HepG2 (cell line): Measurements from ENCODE around the gene PSMG3.

ENCODE experiments used
- KLF16 ChIP-seq, 2 experiments: sonication (generic) in 1 of 2; formaldehyde crosslinking in 1 of 2; IDR thresholded peaks; 2 replicates each; pipeline versions ENCODE4 v1.6.1 to v1.8.0; 2016 to 2023; ENCODE audit warnings: missing genetic modification reagents in 2 of 2, missing compliant biosample characterization in 1 of 2
- POLR2AphosphoS5 ChIP-seq: IDR thresholded peaks from 2 replicates; pipeline ENCODE4 v1.6.1; 2012; ENCODE audit warnings: low read depth, low read length
- TBP ChIP-seq: sonication (generic); formaldehyde crosslinking; IDR thresholded peaks from 2 replicates; pipeline ENCODE4 v1.5.0; 2020; ENCODE audit warnings: missing genetic modification reagents
- TEF ChIP-seq: sonication (generic); formaldehyde crosslinking; IDR thresholded peaks from 2 replicates; pipeline ENCODE4 v1.5.0; 2020; ENCODE audit warnings: missing genetic modification reagents
- ZNF263 ChIP-seq: sonication (generic); formaldehyde crosslinking; IDR thresholded peaks from 2 replicates; pipeline ENCODE4 v1.4.0; 2020; ENCODE audit warnings: missing genetic modification reagents
- ZNF598 ChIP-seq: sonication (generic); formaldehyde crosslinking; IDR thresholded peaks from 2 replicates; pipeline ENCODE4 v1.5.1; 2020; ENCODE audit warnings: mild to moderate bottlenecking, missing genetic modification reagents, borderline replicate concordance

- TF ChIP-seq TEF (no peak), ZNF263 (CRISPR knock-in tag) (no peak), TBP (CRISPR knock-in tag) (no peak), KLF16 (CRISPR knock-in tag; IDR thresholded peaks at IDR 0.05) (no peak), ZNF598 (CRISPR knock-in tag) (no peak), POLR2AphosphoS5 (no peak)
These were observed 6.9 kb upstream of the PSMG3 start for GRCh38 chr7:1576521-1577253.
